HG02938 (cell line): ENCODE data around the gene DCTN1.
"Not testable (repeated sequence)": the region's sequence is repeated elsewhere in the genome, so short reads cannot be mapped to it uniquely, and the experiment has no call there.

Experiments
- ATAC-seq: cut with Tn5 transposase; IDR thresholded peaks from one replicate; pipeline ENCODE4 v1.9.1; 2021; ENCODE audit warnings: mild to moderate bottlenecking, moderate library complexity; ENCODE audit not compliant: unreplicated experiment

DCTN1 gene

DNA sequence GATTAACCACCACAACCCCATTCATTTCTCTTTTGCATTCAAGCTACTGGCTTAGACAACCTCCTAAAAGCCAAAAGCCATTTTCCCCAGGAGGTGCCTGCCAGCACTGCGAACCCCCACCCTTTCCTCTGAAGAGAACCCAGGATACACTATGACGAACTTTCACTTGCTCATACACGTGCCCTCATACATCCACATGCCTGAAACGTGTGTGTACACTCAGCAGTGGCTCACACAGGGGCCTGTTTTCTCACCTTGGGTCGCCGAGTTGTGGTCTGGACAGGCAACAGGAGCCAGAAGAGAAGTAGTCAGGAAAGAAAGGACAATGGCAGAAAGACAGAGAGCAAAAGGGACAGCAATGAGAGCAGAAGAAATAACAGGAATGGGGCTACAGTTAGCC lies 7.4 kb downstream of the DCTN1 start:
- no peak for ATAC-seq

DNA sequence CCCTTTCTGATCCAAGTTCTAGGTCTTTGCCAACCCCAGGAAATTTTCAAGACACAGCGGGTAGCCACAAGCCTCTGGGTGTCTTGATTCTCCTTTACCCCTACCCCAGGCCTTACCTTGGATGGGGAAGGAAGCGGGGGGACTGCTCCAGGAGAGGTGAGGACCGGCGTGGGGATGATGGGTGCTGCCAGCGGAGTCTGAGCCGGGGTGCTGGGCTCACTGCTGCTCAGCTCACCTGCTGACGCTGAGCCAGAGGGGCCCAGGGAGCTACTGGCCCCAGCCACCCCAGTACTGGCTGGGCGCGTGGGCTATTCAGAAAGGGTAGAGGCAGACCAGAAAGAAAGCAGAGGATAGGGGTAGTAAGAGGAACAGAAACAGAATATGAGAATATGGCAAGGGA lies 8.7 kb downstream of the DCTN1 start:
- no peak for ATAC-seq

DNA sequence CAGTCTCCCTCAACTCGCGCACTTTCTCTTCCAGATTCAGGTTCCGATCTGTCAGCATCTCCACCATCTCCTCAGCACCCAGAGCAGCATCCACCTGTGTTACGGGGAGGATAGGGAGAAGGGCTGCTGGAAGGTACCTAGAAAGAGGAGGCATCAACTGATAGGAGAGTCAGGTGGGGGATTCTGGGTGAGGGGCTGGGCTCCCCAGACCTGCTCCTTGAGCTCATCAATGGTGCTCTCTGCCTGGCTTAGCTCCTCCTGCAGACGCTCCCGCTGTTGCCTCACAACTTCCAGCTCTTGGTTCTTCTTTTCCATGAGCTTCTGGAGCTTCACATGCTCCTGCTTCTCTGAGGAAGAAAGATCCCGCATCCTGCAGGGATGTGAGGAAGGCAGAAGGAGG lies 10.1 kb downstream of the DCTN1 start:
- ATAC-seq: no peak

DNA sequence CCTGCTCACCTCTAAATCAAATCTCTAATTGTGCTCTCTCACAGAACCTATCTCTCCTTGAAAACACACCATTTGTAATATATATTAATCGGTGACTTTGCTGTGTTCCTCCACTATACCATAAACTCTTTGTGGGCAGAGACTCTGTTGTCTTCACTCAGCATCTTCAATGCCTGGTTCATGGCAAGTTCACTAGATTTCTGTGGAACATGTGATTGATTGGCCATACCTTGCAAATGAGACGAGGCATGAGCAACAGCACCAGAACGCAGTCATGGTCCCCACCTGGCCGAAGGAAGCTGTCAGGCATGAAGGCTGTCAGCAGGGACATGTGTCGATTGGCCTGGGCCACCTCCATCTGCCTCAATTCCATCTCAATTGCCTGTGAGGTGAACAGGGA lies 11.6 kb downstream of the DCTN1 start:
- no peak for ATAC-seq

DNA sequence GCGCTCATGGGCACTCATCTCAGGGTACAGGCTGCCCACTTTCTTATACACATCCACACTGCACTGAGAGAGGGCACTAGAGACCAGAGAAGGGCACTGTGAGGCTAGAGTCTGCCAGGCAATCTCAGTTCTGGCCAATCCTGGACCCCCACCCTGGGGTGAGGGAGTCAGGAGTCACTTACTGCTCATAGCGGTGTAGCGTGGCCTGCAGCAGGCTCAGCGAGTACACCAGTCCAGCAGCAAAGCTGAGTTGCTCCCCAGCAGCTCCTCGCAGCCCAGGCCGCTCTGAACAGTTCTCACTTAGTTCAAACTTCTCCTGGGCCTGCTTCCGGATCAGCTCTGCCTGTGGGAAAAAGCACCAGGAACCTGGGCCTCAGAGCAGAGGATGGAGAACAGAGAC lies 12.3 kb downstream of the DCTN1 start:
- no peak for ATAC-seq

DNA sequence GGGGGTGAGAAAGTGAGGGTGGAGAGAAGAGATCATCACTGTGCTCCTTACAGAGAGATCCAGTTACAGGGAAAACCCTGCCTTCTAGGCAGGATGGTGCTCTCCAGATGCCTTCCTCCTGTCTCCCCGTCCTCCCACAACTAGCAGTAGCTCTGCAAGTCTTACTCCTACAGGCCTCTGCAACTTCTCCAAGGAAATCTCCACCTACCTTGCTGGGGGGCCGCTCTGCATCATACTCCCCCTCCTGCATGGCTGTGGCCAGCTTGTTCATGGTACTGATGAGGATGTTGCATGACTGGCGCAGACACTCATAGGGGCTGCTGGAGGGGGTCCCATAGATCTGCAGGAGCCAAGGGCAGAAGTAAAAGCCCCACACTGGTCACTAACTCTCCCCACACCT lies 14.1 kb downstream of the DCTN1 start:
- ATAC-seq: no peak

DNA sequence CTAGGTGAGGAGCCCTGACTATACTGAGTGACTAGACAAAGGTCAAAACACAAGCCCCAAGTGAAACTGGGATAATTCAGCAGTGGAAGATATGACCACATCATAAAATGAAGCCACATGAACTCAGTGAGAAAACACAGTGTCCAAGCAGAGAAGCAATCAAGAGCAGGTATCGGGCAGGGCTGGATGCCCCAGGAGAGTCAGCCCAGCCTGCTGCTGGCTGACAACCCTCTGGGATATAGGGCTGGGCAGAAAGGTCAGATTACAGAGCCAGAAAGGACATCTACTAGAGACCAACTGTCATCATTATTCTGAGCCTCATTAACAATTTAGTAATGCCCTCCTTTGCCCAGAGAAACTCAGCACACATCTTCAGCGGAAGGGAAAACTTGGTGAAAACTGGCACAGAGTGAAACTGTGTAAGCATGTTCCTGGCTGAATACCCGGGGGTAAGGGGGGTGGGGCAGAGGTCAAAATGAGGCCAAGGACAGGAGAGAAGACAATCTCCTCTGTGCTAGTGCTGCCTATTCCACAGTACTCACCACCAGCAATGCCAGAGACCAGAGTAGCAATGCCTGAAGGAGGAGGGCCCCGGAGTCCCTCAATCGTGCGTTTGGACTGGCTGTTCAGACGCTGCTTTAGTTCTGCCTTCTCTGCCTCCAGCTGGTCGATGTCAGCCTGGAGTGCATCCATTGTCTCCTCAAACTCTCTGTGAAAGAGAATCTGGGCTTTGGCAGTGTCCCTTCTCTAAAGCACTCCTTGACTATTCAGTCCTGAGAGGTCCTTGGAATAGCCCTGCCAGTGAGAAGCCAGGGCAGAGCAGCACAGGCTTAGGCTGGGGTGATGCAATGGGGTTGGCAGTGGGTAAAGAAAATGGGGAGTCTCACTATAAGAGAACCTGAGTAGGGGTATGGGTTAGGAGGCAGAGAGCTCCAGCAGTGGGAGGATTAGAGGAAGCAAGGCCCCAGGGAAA lies 15.3 kb downstream of the DCTN1 start:
- ATAC-seq: no peak

DNA sequence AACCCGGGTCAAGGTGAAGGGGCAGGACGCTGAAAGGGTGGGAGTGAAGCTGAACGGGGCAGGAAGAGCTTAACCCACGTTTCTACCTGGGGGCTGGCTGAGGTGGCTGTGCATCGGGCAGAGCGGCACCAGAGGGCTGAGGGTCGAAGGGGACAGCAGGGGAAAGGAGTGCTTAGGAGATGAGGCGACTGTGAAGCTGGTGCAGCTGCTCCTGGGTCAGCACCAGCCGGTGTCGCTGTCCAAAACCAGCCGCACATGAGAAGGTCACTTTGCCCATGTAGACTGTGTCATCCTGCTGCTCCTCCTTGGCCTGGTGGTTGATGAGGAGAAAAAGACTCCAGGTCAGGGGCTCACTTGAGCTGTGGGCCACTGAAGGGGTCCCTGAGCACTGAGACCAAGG lies 18.8 kb downstream of the DCTN1 start:
- no peak for ATAC-seq

DNA sequence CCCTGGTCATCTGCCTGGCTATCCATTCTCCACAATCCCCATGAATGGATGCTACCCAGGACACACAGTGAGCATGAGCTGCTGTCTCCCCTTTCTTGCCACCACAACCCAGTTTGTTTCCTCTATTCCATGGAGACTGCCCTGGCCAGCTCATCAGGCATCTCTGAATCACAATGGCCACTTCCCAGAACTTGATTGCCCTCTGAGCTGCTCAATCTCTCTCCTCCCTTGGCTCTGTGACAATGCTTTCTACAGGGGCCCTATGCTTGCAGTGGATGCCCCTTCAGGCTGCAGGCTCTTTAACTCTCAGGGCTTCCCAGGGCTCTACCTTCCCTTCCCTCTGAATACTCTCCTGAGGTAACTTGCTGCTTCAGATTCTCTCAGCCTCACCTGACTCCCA lies 22.5 kb downstream of the DCTN1 start:
- ATAC-seq: no peak

DNA sequence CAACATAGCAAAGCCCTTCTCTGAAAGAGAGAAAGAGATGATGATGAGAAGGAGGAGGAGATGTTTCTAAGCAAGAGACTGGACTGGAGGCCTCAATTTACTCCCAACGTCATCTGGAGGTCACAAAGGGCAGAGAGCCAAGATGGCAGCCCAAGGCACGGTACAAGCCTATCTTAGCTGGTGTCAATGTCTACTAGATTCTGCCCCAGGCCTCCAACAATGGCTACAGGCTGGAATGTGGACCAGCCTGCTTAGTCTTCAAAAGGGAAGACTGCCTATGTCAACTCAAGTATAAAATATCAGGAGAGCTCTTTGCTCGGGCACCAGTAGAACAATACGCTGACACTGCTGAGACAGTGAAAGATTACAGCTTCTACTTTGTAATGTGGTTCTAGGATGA lies 30.2 kb downstream of the DCTN1 start:
- ATAC-seq: no peak

DNA sequence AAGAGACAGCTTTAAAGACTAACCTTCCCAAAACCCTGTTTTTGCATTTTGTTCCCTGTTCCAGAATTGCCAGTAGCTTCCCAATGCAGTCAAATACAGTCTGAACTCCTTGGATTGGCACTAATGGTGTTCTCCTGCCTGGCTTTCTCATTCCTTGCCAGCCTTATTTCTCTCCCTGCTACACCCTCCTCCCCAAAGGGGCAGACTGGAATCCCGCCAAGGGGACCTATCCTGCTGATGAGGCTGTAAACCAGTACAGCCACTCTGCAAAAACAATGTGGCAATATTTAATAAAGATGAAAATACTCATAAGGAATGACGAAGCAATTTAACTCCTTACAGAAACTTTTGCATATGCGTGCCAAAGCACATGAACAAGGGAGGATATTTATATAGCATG lies 32.4 kb downstream of the DCTN1 start:
- ATAC-seq: no peak

DNA sequence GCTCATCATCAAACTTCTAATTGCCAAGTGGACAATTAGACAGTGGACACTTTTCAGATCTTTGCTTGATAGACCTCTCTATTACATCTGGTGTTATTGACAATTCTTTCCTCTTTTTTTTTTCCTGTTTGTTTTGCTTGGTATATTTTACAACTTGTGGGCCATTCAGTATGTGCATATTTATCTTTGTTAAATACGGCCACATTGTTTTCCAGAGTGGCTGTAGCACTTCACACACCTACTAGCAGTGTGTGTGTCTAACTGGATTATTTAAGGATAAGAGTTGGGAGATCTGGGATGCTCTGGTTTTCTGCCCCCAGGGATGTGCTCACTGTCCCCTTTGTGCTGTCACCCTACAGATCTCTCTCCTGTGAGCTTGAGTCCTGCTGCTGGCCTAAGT lies 32.8 kb downstream of the DCTN1 start:
- ATAC-seq: no peak

DNA sequence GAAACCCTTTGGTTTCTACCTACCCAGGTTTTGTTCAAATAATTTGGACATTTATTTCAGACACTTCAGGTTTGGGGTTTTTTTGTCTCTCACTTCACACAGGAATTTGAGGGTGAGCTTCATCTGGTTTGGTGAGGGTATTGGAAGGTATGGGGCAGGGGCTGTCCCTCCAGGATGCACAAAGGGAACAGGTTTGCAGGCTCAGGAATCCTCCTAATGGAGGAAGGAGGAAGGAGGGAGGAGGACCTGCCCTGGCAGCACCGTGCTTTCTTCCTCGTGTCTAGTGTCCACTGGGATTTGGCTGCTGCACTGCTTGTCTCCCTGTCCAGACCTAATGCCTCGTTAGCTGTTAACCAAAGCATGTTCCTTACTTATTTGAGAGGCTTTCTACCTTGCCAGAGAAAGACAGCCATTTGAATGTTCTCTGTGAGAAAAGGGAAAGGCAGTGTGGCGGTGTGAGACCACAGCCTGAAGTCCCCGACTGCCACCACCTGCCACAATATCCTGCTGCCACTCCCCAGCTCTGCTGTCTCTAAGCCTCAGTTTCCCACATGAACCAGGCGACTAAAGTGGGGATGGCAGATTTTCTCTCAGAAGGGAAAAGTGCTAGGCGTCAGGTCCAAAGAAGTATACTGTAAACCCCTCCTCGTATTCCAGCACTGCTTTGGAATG lies 34.7 kb downstream of the DCTN1 start:
- ATAC-seq: no peak

DNA sequence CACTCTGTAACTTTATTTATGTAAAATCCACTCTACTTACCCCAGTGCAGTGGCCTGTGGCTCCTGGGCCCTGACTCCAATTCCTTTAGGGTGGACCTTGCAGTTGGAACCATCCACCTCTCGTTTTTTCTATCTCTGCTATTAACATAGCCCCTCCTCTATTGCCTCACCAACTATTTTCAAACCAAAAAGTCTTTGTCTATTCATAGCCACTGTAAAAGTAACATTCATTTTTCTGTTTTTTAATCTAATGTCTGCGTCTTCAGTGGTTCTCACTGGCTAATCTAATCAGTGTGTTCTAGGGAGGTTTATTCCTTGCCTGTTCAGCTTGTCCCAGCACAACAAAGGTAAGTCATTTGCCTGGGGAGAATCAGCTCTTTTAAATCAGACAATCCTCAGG lies 36.8 kb downstream of the DCTN1 start, which contains the start of gene SLC4A5:
SLC4A5 (minus strand) TSS at position 101 of the 400 bp plus-strand sequence. CDS start 28,393 bp downstream, outside the sequence.
- ATAC-seq: no peak

DNA sequence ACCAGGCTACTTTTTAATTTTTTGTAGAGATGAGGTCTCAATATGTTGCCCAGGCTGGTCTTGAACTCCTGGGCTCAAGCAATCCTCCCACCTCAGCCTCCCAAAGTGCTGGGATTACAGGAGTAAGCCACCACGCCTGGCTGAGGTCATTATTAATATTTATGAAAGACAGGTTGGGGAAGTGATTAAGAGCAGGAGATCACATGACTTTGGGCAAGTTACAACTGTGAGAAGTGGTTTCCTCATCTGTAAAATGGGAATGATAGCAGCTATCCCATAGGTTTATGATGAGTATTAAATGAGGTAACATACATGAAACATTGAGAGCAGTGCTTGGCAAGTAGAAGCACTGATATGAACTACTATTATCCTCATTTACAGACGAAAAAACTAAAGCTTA lies 43.9 kb downstream of the DCTN1 start:
- not testable (repeated sequence) for ATAC-seq

DNA sequence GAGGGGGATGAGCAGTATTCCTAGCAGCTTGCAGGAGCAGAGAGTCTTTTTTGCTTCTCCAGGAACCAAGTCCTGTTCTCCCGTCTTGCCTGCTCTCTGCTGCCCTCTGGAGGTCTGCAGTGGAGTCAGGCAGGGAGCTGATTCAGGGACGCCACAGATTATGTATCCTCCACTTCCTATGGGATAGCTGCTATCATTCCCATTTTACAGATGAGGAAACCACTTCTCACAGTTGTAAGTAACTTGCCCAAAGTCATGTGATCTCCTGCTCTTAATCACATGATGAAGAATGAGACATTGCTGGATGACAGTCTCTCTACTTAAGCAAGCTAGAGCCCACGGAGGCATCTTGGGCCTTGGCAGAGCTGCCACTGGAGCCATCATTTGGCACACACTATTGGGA lies 45.2 kb downstream of the DCTN1 start:
- ATAC-seq: no peak

DNA sequence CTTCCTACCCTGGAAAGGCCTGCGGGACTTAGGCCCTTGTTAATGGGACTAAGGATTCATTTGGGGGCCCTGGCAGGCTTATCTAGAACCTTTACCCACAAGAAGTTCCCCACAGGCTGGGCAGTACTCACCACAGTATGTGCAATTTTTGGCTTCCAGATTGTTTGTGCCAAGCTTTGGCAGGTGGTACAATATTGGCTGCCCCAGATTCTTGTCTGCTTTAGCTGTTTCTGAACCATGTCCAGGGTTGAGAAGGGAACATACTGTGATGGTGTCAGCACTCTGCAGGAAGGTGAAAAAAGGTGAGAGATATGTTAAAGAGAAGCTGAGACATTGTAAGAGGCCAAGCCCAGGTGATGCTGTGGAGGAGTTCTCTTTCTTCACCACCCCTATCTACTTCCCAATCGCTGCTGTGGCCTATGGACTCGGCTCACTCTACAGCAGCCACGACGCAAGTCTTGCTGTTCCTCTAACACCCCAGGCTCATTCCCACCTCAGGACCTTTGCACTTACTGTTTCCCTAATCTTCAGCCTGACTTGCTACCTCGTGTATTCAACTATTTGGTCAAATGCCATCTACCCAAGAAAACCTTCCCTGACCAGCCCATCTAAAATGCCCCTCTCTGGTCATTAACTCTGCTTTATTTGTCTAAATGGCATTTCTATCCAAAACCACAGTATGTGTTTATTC lies 46.1 kb downstream of the DCTN1 start:
- ATAC-seq: no peak

DNA sequence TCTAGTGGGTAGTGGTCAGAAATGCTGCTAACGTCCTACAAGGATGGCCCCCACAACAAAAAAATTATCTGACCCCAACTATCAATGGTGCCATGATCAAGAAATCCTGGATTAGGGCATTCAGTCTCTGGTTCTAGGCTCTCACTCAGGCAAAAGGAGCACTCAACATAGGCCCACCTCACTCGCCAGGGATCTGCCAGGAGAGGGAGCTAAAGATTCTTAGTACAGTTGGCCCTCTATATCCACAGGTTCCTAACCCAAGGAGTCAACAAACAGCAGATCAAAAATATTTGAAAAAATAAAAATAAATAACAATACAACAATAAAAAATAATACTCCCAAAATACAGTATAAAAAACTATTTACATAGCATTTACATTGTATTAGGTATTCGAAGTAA lies 46.9 kb downstream of the DCTN1 start:
- ATAC-seq: no peak

DNA sequence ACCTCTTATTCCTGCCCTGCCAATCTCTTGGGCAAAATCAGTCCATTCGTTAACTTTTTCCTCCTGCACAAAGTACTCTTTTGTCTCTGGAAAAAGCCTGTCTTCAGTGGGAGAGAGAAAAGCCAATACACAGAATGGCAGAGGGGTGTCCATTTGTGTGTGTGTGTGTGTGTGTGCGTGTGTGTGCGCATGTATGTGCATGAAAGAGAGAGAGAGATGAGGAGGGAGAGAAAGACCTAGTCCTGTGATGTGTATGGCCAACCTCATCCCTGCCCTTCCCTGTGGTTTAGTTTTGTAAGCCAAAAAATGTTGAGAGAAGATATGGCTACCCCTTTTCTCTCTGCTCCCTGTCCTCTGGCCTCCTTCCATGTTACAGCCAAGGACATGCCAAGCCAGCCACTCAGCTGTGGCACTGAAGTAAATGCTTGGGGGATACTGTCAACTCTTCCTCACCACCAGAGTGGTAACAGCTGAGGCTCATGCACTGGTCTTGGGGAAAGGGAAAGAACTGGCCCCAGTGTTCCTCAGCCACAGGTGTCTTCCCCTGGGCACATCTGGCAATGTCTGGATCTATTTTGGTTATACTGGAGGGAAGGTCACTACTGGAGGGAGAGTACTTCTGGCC lies 47.4 kb downstream of the DCTN1 start:
- no peak for ATAC-seq

DNA sequence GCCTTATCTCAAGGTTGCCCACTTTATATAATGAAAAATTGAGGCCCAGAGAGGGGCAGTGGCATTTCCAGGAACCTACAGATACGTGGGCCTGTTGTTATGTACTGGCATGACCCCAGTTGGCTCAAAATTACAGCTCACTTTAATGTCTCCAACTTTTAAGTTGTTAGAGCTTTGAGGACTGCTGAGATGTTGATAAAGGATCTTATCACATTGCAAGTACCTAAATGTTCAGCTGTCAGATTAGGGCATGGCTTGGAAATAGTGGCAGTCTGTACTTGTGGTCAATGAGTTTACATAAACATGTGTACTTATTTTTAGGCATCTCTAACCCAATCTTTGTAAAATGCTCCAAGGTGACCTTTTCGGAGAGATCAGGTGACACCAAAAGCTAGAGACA lies 51.5 kb downstream of the DCTN1 start:
- ATAC-seq: no peak

DNA sequence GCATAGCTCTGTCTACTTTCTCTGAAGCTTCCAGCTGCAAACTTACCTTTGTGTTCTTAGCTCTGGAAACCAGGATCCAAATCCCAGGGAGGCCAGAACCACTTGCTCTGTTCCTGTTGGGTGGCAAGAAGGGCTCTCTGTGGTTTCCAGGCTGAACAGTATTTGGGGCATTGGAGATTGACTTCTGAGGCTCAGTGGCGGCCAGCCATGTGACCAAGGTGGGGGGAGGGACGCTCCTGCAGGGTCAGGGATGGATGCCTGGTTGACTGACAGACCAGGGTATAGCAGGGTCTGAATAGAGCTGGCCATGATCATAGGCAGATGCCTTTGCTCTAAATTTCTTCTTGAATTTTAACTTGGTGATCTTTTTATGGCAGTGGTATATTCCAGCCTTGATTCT lies 52.0 kb downstream of the DCTN1 start:
- no peak for ATAC-seq
